Activated CD4-positive, alpha-beta T cell treated with anti-CD3 and anti-CD28 coated beads, Interleukin-10, Interleukin-2, amounts not matched to agents 100 ng/mL and 50 ng/mL, durations not matched to agents 16 hours and 8 hours (primary cell): ENCODE results near the gene RGS9.
A peak's percentile ranks its signal among the peaks of the same experiment; 100 is the strongest.
"Not testable (repeated sequence)": the region's sequence is repeated elsewhere in the genome, so short reads cannot be mapped to it uniquely, and the experiment has no call there.

ENCODE experiments used
- DNase-seq: peaks from one replicate; pipeline ENCODE4 v3.0.0-alpha.2; 2020

RGS9 gene

DNA sequence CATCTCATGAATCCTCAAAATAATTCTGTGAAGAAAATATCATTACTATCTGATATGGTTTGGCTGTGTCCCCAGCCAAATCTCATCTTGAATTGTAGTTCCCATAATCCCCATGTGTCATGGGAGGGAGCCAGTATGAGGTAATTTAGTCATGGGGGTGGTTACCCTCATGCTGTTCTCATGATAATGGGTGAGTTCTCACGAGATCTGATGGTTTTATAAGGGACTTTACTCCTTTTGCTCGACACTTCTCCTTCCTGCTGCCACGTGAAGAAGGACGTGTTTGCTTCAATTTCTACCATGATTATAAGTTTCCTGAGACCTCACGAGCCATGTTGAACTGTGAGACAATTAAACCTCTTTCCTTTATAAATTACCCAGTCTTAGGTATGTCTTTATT is 20.7 kb upstream of the RGS9 start:
- not testable (repeated sequence) for DNase-seq

DNA sequence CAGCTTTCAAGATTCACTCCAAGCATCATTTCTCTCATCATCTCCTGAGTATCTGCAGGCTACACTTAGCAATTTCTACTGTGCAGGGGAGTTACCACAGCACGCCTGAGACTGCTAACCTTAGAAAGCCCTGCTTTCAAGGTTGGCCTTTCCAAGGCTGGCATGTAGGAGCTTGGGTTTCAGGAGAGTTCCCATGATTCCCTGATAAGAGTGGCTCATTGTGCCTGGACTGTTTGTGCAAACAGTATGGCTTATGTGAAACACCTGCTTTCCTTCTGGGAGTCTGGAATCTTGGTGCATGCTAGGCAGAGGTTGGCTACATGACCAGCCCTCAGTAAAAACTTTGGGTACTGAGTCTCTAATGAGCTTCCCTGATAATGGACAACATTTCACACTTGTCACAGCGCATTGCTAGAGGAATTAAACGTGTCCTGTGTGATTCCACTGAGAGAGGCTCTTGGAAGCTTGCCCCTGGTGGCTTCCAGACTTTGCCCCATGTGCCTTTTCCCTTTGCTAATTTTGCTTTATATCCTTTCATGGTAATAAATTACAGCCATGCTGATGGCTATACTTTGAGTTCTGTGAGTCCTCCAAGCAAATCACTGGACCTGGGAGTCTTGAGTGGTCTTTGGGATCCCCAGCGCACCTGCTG is 19.7 kb upstream of the RGS9 start:
- no peak for DNase-seq

DNA sequence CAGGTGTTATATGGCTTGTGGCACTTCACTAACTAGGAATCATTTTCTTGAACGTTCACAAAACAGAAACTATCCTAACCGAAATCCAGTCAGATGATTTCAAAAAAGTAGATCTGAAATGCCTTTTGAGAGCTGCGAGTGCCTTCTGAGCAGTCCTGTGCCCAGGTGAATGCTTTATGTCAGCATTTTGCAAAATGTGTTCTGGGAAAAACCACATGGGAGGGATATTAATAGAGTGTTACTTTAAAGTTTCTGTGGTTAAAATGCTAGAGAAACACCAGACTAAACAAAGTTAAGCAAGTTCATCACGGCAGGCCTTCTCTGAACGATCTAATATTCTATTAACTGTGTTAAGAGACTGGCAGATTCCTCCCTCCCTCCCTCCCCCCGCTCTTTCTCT is 15.8 kb upstream of the RGS9 start:
- DNase-seq, result peak; percentile 80

DNA sequence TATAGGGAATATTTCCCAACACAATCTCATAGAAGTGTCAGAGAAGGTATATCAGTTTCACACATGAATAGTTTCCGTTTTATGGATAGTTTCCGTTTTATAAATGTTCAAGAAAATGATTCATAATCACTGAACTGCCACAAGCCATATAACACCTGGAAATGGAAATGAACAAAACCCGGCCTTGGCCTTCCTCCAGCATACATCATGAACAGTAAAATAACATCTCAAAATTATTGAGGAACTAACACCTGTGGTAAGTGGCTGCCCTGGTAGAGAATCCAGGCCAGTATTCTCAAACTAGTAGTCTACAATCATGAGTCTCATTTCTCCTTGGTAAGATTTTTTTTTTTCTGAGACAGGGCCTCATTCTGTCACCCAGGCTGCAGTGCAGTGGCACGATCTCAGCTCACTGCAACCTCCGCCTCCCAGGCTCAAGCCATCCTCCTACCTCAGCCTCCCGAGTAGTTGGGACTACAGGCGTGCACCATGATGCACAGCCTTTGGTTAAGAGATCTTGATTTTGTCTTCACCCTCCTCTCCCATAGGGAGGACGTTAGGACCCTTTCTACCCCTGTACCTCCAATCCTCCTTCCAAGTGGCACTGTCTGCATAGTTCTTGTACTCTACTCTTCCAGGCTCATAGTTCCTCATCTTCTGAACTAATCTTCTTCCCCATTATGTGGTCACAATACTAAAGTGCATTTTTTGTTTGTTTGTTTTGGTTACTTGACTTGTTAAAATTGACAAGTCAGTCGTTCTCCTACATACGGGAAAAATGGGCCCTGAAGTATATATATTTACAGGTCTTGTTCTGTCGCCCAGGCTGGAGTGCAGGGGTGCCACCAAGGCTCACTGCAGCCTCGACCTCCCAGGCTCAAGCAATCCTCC is 15.0 kb upstream of the RGS9 start:
- DNase-seq, result peak; percentile 84

DNA sequence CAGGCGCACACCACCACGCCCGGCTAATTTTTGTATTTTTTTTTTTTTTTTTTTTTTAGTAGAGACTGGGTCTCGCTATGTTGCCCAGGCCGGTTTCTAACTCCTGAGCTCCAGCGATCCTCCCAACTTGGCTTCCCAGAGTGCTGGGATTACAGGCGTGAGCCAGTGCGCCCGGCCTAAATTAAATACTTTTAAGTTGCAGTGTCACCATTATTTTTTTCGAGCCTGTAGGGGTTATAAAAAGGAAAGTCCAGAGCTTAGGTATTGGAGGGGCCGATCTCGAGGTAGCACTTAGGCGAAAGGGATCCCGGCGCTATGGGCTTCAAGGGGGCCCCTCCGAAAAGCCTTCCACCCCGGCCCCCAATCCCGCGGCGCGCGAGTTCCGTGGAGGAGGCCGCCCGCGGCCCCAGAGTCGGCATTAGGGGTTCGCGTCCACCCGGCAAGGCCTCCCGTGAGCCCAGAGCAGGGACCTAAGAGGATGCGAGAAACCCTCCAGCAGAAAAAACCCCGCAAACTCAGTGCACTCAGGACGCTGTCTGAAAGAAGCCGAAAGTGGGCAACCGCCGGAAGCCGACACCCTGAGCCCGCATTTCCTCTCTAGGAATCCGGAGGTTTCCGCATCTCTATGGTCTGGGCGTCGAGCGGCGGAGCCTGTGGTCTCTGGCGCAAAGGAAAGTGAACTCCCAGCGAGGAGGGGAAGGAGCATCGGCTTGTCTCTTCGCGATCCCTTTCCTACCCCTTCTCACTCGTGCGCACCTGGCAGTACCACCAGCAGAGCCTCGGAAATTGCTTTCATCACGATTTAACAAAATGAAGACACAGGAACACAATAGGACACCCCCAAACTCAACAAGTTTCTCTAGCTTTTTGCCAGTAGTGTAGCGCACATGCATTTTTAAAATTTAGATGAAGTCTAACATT is 14.1 kb upstream of the RGS9 start:
- DNase-seq, result peak; percentile 94

DNA sequence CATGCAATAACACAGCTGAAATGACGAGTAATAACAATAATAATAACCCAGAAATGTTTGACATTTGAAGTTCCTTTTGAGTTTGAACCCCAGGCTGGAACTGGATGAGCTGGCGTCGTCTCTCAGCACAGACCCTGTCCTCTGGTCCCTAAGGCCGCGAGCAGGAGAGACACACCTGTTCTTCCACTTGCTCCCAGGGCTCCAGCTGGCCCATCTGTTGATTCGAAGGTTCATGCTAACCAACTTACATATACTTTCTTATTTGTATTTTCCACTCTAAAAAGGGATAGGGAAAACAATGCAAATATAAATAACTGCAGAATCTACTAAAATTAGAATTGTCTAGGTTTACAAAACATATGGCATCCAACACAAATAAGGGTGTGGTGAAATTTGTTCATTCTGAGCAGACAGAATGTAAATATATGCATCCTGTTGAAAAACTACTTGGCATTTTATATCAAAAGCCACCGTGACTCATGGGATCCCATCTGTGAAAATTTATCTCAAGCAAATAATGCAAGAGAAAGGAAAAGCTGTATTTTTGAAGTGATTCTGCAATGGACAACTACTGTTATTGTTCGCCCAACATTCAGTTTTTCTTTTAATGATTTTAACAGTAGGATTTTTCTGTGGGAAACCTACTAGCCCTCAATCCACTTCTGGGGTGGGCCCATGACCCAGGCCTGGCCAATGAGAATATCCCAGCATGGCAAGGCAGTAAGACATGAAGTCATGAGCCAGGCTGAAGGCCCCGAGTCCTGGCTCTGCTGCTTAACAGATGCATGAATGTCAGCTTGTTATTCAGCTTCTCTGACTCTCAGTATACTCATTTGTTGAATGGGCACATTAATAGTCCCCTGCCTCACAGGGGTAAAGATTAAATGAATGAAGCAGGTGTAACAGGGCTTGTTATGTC is 13.2 kb upstream of the RGS9 start:
- DNase-seq, result no peak

DNA sequence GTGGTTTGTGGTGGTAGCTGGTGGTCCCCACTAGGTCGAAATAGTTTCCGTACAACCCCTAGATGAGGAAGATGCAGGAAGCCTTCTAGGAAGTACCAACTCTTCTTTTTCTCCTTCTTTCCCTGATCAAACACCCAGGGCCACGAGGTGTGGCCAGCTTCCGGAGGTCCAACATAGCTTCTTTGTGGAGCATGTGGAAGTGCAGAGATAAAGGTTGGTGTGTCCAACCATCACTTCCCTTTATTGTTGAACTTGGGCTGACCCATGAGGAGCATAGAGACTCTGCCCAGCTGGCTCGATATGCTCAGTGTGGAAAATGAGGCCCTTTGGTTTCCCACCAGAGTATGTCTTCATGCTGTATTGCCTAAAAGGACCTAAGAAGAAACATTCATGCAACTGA is 6.3 kb upstream of the RGS9 start:
- DNase-seq, result no peak

DNA sequence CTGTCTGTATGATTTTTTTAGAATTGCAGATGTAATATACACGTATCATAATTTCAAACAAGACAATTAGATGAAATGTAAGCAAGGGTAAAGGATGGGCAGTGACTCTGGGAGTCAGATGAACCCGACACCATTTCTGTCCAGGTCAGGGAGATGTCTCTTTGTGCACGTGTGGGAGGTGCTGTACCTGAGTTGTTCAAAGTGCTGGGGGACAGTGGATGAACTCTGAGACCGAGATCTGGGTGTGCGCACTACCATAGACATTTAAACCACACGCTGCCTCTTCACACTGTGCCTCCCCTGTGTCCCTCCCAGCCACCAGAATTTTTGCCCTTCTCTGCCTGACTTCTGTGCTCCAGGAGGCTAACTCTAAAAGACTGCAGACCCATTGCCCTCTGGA is 5.9 kb upstream of the RGS9 start:
- no peak for DNase-seq

DNA sequence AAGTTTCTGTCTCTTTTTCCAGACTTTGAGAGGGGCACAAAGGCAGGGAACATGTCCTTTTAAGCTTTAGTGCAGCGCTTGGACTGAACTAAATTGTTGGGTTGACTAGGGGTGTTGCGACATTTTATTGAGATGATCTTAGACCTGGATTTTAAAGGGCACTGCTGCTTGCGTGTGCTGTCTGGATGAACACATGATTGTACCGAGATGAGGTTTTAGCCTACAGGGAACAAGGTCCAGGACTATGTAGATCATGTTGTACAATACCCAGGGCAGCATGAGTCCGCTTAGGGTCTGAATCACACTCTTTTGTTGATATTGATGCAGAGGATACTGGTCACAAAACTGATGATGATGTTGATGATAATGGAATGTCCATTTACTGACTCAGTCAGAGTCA is 5.2 kb upstream of the RGS9 start:
- DNase-seq, result no peak

DNA sequence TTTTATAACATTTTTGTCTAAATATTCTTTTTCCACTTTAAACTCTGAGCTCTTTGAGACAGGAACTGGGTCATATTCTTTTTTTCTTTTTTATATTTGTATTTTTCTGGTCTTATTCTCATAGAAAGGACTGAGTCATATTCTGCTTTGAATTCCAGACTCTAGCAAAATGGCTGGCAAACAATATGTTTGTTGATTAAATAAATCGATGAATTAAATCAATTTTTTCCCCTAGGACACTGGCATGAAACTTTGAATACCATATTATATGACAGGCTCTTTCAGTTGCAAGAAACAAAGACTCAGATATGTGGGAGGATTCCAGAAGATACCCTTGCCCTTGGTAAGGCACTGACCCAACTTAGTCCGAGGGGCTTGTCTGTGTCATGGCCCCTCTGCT is 3.1 kb upstream of the RGS9 start:
- no peak for DNase-seq

DNA sequence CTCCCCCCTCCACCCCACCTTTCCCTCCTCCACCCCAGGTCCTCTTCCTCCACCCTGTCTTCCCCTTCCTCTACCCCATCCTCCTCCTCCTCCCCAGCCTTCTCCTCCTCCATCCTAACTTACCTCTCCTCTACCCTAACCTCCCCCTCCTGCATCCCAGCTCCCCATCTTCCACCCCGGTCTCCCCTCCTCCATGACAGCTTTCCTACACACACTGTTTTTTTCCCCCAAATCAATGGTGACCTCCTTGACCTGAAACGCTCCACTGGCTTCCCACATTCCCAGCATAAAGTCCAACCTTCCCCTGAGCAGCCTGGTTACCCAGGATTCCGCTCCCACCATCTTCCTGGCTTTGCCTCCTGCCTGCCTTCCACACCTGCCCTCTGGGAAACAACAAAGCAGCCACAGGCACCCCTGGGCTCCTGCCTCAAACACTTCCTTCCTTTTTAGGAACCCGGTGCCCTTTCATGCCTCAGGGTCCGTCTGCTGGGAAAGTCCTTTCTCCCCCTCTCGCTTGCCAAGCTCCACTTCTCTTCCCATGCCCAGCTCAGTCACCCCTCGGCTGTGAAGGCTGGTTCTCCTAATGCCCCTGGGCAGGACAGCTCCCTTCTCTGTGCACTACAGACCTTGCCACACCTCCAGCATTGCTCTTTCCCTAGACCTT is 2.1 kb downstream of the RGS9 start:
- no peak for DNase-seq

DNA sequence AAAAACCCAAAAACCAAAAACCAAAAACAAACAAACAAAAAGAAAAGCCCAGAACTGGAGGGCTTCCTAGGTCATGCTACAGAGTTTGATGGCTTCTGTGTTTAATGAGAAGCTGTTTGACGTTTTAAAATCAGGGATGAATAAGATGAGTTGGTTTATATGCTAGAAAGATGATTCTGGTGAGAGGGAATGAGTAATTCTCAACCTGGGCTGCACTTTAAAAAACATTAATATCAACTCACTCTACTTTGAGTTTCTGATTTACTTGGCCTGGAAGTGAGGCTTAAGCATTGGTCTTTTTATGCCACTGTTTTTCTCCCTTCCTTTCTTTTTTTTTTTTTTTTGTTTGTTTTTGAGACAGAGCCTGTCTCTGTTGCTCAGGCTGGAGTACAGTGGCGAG is 5.1 kb downstream of the RGS9 start:
- peak; percentile 36 for DNase-seq

DNA sequence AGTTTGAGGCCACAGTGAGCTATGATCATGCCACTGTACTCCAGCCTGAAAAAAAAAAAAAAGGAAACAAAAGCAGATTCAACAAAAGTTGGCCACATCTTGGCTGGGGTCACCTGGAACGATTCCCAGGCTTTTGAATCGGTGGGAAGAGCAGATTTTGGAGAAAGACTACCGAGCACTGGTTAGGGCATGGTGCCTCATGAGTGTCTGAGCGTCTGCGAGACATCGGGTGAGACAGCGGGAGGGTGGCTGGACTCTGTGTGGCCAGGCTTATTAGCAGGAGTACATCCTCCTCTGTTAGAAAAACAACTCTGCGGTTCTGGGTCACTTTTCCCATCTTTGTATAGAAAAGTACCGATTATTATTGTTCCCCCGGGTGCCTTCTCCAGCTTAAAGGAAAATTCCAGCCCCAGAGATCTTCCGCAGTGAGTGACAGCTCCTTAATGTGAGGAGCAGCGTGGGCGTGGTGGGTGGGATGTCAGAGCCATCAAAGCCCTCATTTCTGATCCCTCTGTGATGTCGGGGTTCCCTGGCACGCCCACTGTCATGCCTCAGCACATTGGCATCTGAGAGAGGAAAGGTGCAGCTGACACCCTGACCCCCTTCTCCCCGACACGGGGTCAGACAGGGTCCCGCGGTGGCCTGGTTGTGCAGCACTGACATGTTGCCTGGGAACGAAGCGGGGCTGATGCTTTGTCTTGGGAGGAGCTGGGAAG is 6.9 kb downstream of the RGS9 start:
- no peak for DNase-seq

DNA sequence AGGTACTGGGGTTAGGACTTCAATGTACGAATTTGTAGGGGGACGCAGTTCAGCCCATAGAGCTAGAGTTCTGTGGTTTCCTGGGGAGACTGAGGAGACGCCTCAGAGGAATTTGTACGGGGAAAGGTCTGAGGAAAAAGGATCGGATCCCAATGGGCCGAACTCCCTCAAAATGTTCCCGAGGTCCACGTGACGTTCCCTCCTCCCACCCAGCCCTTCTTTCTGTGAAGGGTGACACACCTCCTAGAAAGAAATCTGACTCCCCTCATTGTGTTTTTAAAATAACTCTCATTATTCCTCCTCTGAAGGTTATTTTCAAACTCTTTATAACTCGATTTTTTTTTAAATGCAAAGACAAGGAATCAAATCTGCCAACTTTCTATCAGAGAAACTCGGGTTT is 8.6 kb downstream of the RGS9 start:
- DNase-seq, result no peak

DNA sequence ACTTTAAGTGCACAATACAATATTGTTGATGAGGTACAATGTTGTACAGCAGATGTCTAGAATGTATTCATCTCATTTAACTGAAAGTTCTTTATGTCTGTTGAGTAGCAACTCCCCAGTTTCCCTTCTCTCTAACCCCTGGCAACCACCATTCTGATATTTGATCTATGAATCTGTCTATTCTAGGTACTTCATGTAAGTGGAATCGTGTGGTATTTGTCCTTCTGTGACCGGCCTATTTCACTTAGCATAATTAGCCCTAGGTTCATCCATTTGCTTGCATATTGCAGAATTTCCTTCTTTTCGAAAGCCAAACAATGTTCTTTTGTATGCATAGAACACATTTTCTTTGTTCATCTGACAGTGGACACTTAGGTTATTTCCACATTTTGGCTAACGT is 10.8 kb downstream of the RGS9 start:
- no peak for DNase-seq

DNA sequence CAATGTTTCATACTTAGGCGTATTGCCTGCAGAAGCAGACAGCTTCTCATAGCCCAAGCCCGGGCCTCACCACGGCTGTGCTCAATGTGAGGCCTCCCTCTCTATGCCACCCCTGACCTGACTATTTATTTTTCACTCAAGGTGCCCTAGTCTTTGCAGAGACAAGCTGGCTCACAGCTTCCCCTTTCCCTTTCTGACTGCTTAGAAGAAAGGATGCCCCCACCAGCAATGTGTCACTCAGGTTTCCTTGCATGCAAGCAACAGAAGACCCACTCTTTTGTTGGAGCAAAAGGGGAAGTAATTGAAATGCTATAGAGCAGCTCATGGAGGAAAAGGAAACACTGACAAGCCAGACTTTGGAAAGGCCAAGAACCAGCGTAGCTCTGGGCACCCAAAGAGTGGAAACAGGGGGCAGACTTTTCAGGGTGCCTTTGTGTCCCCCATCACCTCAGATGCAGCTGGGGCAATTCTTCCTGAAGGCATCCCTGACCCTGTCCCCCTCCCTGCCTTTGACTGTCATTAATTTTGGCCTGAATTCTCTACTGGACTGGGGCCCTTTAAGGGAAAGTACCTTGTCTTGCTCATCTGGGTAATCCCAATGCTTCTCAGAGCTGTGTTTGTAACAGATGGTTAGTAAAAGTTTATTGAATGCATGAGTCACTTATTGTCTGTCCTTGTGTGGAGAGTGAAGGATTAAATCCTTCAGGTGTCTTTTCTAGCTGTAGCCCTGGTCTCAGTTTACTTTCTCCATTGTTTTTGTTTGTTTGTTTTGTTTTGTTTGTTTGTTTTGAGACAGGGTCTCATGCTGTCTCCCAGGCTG is 17.8 kb downstream of the RGS9 start:
- DNase-seq, result peak; percentile 52

DNA sequence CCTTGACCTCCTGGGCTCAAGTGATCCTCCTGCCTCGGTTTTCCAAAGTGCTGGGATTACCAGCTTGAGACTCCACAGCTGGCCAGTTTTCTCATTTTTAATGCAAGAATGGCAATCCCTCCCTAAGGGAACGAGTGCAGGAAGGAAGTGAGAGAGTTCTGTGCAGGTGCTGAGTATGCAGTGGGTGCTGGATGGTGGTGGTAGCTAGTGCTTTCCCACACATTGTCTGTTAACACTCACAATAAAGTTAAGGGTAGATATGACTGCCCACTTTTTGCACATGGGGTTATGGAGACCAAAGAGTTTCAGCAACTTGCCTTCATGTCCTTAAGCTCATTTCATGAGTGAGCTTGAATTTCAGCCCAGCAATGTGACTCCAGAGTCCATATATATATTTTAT is 18.5 kb downstream of the RGS9 start:
- no peak for DNase-seq

DNA sequence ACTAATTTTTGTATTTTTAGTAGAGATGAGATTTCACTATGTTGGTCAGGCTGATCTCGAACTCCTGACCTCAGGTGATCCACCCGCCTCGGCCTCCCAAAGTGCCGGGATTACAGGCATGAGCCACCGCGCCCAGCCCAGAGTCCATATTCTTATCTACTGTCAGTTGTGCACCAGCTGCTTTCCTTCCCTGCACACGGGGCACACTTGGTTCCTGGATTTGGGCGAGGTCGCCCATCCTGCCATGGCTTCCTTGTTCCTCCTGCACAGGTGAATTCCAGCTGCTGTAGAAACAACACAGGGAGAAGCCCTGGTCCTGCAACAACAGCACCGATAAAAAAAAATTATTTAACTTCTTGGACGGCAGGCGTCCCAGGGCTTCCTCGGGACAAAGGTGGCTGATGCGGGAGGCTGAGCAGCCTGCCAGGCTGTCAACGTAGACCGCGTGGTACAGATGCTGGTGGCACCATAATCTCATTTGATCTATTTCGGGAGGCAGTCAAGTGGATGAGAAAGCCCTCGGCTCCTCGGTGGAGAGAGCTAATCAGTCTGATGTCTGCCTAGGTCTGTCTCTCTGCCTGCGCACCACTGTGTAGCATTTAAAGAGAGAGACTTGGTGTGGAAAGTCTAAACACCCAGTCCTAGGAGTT is 19.1 kb downstream of the RGS9 start:
- no peak for DNase-seq

DNA sequence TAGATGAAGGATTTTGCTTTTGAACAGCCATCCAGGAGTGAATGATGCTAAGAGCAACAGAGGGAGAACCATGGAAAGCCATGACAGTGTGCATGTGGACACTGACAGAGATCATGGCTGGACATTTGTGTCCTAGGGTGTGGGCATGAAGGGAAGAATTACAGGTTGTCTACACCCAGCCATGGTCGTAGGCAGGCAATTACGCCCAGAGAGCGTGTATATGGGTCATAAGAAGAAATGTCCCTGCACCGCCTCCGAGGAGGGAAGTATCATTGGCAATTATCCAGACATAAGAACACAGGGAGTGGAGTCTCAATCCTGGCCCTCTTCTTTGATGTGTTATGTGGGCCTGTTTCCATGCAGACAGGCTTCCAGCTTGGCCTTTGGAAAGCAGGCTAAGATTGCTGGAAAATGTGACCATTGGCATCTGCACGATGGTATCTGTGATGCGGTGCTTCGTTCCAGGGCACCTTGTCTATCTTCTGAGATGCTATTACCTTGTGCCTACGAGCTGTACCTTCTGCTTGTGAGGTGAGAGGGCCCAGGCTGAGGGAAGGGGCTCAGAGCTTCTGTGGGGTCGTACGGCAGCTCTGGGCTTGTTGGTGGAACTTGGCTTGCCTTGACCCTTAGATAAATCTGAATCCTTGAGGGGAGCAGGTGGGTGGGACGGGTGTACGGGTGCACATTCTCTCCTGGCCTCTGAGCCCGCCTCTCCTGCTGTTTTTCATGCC is 19.8 kb downstream of the RGS9 start:
- DNase-seq, result no peak
